HG03159 (cell line): Measurements from ENCODE around the gene PTX4.

ENCODE experiments used
- ATAC-seq: cut with Tn5 transposase; IDR thresholded peaks from one replicate; pipeline ENCODE4 v1.9.1; 2021; ENCODE audit warnings: mild to moderate bottlenecking, moderate library complexity; ENCODE audit not compliant: unreplicated experiment

Gene PTX4, protein sequence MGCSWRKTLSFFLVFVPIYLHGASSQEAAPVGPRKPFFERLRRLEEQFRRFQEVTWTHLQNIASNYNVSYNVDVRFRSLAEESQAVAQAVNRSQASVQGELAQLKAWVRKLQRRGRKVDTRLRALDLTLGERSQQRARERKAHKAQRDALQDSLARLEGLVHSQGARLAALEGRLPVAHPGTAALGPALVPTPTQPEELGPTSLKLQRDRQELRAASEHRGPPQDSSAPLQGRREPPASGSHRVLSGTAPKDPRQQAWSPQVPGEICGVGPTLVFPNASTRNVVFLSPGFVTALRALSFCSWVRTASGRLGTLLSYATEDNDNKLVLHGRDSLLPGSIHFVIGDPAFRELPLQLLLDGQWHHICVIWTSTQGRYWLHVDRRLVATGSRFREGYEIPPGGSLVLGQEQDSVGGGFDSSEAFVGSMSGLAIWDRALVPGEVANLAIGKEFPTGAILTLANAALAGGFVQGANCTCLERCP

DNA sequence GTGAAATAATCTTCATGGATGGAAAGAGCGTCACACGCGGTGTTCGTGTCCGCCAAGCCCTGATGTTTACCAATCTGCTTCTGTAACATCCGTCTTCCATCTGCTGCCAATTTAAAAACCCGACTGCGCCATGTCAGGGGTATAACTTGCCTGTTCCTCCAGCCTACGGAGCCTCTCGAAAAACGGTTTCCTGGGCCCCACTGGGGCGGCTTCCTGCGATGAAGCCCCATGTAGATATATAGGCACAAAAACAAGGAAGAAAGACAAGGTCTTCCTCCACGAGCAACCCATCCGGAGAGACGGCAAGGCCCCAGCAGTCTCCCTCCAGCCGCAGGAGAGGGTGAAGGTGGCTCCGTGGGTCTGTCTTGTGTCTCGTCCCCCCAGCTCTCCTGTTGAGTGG is at the start of gene PTX4:
TSS of gene PTX4 (minus strand) at position 326 of the 400 bp plus-strand sequence. CDS start at position 291, 35 bp downstream.
- no peak for ATAC-seq

DNA sequence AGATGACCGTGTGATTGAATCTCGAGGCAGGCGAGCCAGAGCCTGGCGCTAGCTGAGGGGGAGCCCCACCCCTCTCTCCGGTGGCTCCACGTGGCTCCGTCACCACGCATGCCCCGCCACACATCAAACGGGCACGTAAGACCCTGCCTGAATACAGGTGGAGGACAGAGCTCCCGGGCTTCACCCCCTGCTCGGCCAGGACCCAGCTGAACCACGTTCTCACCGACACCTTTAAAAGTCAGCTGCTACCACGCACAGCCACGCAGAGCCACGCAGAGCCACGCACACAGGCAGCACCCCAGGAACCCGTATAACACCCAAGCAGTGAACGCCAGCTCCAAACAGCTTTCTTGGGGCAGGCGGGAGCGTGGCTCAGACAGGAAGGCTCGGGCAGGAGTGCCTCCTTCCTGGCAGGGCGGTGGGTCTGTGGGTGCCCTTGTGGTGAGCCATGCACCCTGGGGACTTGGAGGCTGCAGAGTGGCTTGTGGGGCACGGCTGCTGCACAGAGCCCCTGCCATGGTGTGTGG is 49.1 kb upstream of the PTX4 start:
- no peak for ATAC-seq

DNA sequence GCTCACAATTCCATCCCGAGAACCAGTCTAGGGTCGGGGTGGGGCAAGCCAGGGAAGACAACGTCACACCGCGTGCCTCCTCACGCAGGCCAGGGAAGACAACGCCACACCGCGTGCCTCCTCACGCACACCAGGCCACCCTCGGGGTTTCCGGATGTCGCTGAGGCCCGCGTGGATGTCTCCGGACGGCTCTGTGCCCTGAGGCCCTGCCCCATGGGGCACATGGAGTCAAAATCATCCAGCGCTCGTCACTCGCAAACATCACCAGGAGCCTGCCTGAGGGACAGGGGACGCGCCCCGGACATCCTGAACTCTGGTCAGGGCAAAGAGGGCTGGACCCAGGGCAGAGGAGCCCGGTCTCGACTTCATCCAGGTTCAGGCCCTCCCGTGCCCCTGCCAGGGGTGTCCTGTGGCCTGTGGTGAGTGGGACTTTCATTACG is 48.4 kb upstream of the PTX4 start:
- no peak for ATAC-seq

DNA sequence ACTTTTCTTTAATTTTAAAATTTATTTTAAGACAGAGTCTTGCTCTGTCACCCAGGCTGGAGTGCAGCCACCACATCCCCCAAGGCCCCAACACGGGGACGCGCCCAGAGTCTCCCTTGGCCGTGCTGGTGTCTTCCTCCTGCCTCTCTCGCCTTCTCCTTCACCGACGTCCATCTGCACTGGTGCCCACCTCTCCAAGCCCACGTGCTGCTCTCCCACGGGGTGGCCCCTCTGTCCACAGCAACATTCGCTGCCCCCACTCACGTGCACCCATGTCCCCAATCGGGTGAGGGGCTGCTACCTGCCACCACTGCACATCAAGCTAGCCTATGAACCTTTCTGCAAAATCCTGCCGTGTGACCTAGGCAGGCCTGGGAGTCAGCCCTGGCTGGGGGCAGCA is 47.9 kb upstream of the PTX4 start:
- no peak for ATAC-seq

DNA sequence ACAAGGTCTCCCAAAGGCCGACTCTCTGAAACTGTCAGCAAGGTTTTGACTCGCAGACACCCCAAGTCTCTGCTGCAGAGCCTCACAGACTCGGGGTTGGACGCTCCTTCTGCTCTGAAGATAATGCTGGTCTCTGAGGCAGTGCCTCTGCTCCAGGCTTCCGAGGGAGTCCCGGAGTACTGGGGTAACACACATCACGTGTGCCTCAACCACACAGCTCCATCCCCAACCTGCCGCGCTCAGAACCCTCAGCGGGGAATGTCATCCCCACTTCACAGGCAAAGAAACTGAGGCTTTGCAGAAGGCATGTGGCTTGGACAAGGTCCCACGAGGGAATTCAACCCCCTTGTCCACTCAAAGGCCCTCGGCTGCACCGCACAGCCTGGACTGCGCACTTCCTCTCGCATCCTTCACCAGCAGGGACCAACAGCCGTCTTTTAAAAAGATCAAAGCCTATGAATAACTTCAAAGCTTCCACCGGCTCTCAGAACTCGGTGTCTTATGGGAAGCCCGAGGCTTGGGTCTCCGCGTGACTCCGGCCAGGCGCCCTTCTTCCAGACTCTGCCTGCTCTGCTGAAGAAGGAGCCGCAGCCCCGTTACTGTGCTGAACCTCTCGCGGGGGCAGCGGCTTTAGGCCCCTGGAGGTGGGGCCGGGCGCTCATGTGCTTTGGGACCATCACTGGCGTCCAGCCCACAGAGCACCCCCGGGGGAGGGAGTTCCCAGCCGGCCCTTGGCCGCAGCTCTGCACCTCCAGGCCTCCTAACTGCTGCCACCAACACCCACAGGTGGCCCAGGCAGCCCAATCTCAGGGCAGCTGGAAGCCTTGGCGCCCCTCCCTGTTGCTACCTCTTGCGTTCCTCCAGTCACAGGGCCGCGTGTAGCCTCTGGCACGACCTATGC is 46.9 kb upstream of the PTX4 start:
- no peak for ATAC-seq

DNA sequence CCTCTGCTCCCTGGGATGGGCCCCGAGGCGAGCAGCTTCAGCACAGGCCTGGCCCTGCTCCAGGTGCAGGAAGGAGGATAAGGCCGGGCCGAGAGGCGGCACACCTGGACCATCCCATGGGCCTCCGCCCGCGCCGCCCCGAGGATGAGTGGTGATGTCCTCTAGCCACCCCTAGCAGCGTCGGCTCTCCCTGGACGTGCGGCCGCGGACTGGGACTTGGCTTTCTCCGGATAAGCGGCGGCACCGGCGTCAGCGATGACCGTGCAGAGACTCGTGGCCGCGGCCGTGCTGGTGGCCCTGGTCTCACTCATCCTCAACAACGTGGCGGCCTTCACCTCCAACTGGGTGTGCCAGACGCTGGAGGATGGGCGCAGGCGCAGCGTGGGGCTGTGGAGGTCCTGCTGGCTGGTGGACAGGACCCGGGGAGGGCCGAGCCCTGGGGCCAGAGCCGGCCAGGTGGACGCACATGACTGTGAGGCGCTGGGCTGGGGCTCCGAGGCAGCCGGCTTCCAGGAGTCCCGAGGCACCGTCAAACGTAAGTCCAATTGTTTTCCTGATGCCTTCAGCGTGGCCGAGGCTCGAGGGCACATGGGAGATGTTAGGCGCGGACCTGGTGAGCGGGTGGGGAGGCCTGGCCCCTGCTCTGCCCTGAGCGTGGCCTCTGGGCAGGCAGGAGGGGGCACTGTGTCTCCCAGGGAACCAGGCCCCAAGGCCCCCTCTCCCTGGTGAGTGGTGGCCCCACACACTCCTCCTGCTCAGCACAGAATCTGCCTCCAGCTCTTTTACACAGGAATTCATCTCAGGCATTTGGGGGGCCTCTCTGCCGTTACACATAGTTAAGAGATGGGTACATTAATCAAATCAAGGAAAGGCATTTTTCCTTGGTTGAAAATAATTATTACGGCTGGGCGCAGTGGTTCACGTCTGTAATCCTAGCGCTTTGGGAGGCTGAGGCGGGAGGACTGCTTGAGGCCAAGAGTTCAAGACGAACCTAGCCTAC is 45.6 kb upstream of the PTX4 start:
- ATAC-seq, result no peak

DNA sequence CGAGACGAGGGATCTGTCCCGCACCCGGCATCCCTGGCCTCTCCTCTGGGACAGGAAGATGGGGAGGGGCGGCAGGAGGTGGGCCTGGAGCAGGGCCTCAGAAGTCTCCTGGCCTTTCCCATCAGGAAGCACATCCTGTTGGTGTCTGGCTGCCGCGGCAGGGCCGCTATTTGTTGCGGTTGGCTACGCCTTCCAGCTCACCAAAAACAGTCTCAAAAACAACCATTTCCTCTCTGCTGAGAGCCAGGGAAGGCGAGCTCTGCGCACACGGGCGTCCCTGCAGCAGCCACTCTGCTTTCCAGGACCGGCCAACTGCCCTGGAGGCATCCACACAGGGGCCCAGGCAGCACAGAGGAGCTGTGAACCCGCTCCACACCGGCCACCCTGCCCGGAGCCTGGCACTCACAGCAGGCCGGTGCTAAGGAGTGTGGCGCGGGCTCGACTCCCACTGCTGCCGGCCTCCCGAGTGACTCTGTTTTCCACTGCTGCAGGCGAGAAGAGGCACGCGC is 44.8 kb upstream of the PTX4 start, which contains the start of gene TMEM204:
TSS of gene TMEM204 (plus strand) at position 224 of the 509 bp plus-strand sequence. CDS start 610 bp downstream, outside the sequence.
- ATAC-seq, result no peak

DNA sequence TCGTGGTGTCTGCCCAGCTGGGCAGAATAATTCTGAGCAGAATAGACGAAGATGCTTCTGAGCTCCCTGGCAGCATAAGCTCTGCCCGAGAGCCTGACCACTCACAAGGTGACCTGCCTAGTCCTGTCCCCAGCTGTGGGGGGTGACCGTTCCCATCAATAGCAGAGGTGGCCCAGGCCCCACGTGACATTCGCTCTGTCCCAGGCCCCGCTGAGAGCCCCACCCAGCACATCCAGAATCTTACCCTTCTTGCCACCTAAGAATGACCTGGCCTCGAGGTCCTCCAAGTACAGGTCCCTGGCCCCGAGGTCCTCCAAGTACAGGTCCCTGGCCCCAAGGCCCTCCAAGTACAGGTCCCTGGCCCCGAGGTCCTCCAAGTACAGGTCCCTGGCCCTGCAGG is 44.0 kb upstream of the PTX4 start:
- no peak for ATAC-seq

DNA sequence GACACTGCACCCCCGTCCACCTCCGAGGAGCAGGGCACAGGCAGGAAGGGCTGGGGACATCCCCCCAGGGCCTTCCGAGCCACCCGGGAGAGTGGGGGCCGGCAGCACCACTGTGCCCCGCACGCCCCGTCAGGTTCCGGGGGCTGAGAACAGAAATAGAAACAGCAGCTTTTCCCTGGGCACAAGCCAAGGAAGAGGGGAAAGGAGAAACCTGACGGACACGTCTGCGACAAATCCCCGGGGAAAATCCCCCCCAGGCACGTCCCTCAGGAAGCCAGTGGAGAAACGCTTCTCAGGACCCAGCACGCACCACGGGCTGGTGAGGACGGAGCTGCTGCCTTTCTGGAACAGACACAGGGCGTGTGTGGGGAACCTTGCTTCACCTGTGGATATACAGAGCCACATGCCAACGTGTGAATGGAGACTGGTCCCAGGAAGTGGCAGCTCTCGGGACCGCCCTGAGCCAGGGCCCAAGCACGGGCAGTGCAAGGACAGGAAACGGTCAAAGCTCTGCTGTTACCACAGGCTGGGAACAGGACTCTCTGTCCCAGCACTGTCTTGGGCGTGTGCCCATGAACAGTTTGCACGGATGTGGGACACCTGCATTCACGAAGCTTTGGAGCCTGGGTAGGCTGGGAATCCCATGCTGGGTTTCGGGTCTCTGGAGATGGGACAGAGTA is 43.5 kb upstream of the PTX4 start:
- no peak for ATAC-seq

DNA sequence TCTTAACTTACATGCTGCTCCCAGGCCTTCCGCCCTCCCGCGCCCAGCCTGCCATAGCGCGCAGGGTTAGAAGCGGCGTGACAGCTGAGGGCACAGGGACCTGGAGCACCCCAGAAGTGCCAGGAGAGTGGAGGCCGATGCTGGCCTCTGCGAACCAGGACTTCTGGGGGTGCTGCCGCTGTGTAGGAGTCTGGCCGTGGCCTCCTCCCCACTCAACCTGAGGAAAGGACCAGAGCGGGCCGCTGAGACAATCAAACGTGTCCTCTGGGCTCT is 42.8 kb upstream of the PTX4 start:
- ATAC-seq, result no peak

DNA sequence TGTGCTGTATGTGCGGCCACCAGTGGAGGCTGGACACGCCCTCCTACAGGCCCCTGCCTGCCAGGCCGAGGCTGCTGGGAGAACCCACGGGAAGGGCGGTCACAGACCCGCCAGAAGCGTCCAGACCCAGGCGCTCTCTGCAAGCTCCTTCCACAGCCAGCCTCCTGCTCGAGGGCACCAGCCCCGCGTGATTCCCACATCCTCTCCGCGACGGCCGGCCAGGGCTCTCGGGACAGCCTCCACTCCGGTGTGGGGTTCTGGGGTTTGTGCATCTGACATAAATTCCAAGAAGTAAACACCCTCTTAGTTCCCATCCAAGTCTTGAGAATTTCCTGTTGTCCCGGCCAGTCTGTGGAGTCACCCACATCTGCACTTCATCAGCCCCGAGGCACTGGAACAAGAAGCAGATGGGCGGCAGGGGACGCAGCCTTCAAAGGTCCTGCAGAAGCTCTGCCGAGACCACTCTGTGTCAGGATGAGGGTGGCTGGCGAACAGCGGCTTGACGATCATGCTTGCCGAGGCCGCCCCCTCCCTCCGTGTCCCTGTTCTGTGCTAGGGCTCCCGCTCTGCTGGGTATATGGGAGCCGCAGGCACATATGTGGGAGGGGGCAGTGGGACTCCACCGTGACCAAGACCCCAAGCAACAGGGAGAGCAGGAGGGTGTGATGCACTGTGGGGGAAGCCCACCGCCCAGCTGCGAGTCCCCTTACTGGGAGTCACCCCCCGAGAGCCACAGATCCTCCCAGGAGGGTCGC is 42.3 kb upstream of the PTX4 start:
- no peak for ATAC-seq

DNA sequence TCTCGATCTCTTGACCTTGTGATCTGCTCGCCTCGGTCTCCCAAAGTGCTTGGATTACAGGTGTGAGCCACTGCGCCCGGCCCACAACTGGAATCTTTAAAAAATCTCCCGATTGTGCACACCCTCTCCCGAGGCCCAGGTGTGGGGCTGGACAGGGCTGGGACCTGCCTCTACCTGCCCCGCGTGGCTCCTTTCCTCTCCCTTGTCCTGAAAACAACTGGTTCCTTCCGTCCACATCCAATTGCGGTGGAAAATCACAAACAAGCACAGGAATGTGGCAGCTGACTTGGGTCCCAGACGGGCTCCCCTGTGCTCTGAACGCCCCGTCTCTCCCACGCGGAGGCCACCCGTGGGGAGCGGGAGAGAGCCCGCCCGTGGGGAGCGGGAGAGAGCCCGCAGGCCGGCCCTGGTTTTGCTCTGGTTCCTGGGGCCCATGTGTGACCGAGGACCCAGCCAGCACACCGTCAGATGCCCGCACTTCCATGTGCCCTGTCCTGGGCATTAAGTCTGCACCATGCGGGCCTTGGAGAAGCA is 41.7 kb upstream of the PTX4 start:
- ATAC-seq, result no peak

DNA sequence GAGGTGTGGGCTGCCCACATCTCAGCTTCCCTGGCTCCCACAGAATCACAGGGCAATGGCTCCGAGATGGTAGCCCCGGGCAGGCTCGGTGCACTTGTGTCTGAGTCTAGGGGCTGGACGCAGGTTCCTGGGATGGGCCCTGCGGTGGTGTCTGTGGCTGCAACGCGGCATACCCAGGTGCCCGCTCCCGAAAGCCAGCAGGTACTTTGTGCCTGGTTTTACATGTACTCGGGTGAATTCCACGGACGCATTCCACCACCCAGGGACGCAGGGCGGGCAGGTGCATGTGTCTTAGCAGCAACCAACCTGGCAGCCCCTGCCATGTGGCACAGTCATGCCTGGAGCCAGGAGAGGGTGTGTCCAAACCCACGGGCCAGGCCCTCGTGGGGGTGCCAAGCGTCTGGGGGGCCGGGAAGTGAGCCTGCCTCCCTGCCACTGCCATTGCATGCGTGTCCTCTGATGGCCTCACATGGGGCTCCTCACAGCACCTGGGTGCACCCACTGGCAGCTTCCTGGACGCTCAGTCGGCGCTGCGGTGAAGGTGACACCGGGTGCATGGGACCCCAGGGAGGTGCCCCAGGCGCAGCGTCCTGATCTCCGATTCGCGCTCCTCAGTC is 40.3 kb upstream of the PTX4 start:
- no peak for ATAC-seq

DNA sequence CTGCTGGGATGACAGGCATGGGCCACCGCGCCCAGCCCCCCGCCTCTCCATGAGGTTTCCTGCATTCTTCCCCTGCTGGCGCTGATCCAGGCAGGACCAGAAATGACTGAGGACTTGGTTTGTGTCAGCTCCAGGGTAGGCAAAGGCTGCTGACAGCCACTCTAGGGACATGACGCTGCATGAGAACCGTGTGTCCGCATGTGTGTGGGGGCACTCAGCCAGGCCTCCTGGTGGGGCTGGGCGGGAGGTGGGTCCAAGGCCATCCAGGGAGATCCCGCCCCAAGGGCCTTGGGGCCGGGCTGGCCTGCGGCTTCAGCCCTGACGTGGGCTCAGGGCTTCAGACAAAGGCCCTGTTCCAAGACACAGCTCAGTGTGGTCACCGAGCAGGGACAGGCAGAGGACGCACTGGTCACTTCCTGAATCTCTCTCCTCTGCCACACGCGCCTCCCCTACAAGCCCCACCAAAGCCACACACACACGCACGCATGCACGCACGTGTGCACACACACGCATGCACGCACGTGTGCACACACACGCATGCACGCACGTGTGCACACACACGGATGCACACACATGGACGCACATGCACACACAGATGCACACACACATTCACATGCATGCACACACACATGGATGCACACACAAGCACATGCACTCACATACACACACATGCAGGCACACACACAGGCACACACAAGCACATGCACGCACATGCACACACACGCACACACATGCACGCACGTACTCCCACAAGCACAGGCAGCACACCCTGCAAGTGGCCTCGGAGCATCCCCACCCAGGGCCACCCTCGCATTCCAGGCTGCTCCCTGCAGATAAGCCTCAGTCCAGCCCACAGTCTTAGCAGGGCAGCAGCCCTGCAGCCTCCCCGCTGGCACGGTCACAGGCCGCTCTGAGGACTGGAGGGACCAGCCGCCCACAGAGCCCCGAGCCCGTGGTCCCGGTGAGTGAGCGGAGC is 39.4 kb upstream of the PTX4 start:
- ATAC-seq, result no peak

DNA sequence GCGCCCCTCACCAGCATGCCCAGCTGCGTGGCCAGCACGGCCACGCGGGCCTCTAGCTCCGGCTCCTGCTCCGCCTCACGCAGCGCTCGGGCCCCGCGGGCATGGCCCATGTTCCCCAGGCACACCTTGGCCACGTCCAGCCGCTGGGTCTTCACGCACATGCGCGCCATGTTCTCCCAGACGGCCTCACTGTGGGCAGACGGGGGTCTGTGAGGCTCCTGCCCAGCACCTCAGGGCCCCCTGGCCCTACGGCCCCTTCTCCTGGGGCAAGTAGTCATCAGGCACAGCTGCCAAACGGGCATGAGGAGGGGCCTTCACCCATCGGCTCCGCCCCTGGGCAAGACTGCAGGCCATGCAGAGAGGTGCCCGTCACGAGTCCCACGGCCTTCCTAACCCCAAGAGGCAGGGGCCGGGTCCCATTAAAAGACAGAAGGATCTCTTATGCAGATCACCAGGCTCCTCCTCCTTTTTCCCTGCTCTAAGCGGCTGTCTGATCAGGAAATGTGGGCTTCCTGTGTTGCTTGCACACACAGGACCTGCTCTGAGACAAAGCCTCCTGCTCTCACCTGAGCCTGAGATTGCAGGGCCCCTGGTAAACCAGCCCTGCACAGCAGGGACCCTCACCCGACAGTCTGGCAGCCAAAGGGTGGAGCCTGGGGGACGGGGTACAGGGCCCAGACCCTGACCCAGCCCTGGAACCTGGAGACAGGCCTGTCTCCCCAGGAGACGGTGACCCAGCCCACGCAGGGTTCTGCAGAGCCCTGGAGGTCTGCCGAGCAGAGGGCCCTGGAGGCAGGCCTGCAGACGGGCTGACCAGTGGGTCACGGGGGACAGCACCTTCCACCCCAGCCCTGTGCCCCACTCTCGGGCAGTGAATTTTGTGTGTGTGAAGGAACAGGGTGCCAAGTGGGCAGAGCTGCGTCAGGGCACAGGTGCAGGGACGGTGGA is 38.1 kb upstream of the PTX4 start:
- ATAC-seq, result no peak
